Smooth muscle cell (in vitro differentiated cells): ENCODE results near the gene KRT26. TPM values are rescaled to one million over a fixed set of nuclear protein-coding genes. Genes with fewer than 3 reads are reported as not detected.

Experiments
- DNase-seq: peaks from one replicate; lab custom pipeline; 2025; ENCODE audit not compliant: unreplicated experiment; lab: John Stamatoyannopoulos, UW
- H2AFZ ChIP-seq: fragments of 200-600 bp; sonication (generic); 2 replicates; pipeline ENCODE4 v1.6.0; 2016; ENCODE audit warnings: antibody characterized with exemption, low read depth, mild to moderate bottlenecking
- H3F3A ChIP-seq: fragments of 200-600 bp; sonication (generic); 2 replicates; pipeline ENCODE4 v1.6.0; 2017; ENCODE audit warnings: antibody characterized with exemption, low read depth
- H3K27ac ChIP-seq: fragments of 200-600 bp; sonication (generic); 2 replicates; pipeline ENCODE4 v1.5.1; 2016; ENCODE audit warnings: low read depth, mild to moderate bottlenecking
- H3K27me3 ChIP-seq: fragments of 200-600 bp; sonication (generic); 2 replicates; pipeline ENCODE4 v1.6.1; 2016; ENCODE audit warnings: low read depth, mild to moderate bottlenecking
- H3K36me3 ChIP-seq: fragments of 200-600 bp; sonication (generic); 2 replicates; pipeline ENCODE4 v1.5.1; 2016; ENCODE audit warnings: low read depth
- H3K4me1 ChIP-seq: fragments of 200-600 bp; sonication (generic); 2 replicates; pipeline ENCODE4 v1.5.1; 2016; ENCODE audit warnings: low read depth
- H3K4me2 ChIP-seq: fragments of 200-600 bp; sonication (generic); 2 replicates; pipeline ENCODE4 v1.6.0; 2016; ENCODE audit warnings: mild to moderate bottlenecking
- H3K4me3 ChIP-seq: fragments of 200-600 bp; sonication (generic); 2 replicates; pipeline ENCODE4 v1.5.1; 2016; ENCODE audit warnings: mild to moderate bottlenecking
- H3K79me2 ChIP-seq: fragments of 200-600 bp; sonication (generic); 2 replicates; pipeline ENCODE4 v1.6.0; 2016; ENCODE audit warnings: low read depth, mild to moderate bottlenecking
- H3K9ac ChIP-seq: fragments of 200-600 bp; sonication (generic); 2 replicates; pipeline ENCODE4 v1.6.0; 2016; ENCODE audit warnings: low read depth
- H3K9me3 ChIP-seq: fragments of 200-600 bp; sonication (generic); replicated peaks from 2 replicates; pipeline ENCODE4 v1.5.1; 2016; ENCODE audit warnings: low read depth
- H4K20me1 ChIP-seq: fragments of 200-600 bp; sonication (generic); 2 replicates; pipeline ENCODE4 v1.6.0; 2016; ENCODE audit warnings: low read depth
- CTCF ChIP-seq: fragments of 200-600 bp; sonication (generic); IDR thresholded peaks from 2 replicates; pipeline ENCODE4 v1.5.1; 2017; ENCODE audit warnings: borderline replicate concordance, mild to moderate bottlenecking, antibody characterized with exemption; ENCODE audit not compliant: insufficient read depth, poor library complexity, severe bottlenecking
- WGBS: methylation state at CpG from one replicate; pipeline ENCODE4 v1.1.7; 2016; ENCODE audit warnings: low lambda C conversion rate; 5-methylcytosine and 5-hydroxymethylcytosine counted together
- polyA plus RNA-seq: library from polyadenylated mRNA; unstranded; fragments of >200 nt; fragmentation: Nextera tagmentation; extraction: Ambion mirVana; gene quantifications from 2 replicates; pipeline ENCODE4 v1.2.1, GENCODE V29; 2016
- total RNA-seq: library from RNA; depleted of rRNA; stranded (reverse); fragments of >200 nt; gene quantifications from 2 replicates; pipeline ENCODE4 v1.2.3, GENCODE V29; 2014

Gene KRT26
- total and polyA plus RNA-seq, 2 experiments from 2014 or later = not detected

GRCh38 chr17:40735016-40735415 lies 37.0 kb downstream of the KRT26 start:
- no peak for TF ChIP-seq CTCF
- H3K4me1 ChIP-seq = no peaks in the 10 kb centered on the region
- WGBS = 79% methylated on average over 1 of the region's 1 CpG

GRCh38 chr17:40734018-40734417 lies 38.0 kb downstream of the KRT26 start:
- Histone ChIP-seq H3K27me3 (peaks cover 44% of the 10 kb centered on the region), H3K4me1 (no peaks in the 10 kb centered on the region), H3K79me2 (no peaks in the 10 kb centered on the region), H2AFZ (no peak overlapping the region), H3K4me3 (no peak overlapping the region), H3K9ac (no peak overlapping the region), H3K9me3 (no peaks in the 10 kb centered on the region), H3K4me2 (no peak overlapping the region), H3K27ac (no peak overlapping the region), H3K36me3 (no peaks in the 10 kb centered on the region), H4K20me1 (no peaks in the 10 kb centered on the region), H3F3A (no peaks in the 10 kb centered on the region)
- DNase-seq = no peak
- 86% methylated on average over 6 of the region's 6 CpGs for WGBS
- TF ChIP-seq CTCF = no peak

More at GRCh38 chr17:40735016-40735415, 37.0 kb downstream of the KRT26 start:
- DNase-seq = no peak
- H3K27ac ChIP-seq = no peak overlapping the region
- H3K9ac ChIP-seq = no peak overlapping the region
- H3K9me3 ChIP-seq = no peaks in the 10 kb centered on the region
- H3K79me2 ChIP-seq = no peaks in the 10 kb centered on the region
- no peaks in the 10 kb centered on the region for H3F3A ChIP-seq
- H3K27me3 ChIP-seq = peaks cover 50% of the 10 kb centered on the region
- no peak overlapping the region for H3K4me2 ChIP-seq
- no peak overlapping the region for H3K4me3 ChIP-seq
- H3K36me3 ChIP-seq = no peaks in the 10 kb centered on the region
- no peaks in the 10 kb centered on the region for H4K20me1 ChIP-seq
- H2AFZ ChIP-seq = no peak overlapping the region

- no peak overlapping the region for H3K9ac ChIP-seq
- no peak overlapping the region for H3K4me2 ChIP-seq
- WGBS = 76% methylated on average over 1 of the region's 1 CpG
- H3K4me3 ChIP-seq = no peak overlapping the region
- H3K4me1 ChIP-seq = no peaks in the 10 kb centered on the region
- no peak for DNase-seq
- no peaks in the 10 kb centered on the region for H3K36me3 ChIP-seq
- H3F3A ChIP-seq = no peaks in the 10 kb centered on the region
- H3K27me3 ChIP-seq = peaks cover 28% of the 10 kb centered on the region
- no peaks in the 10 kb centered on the region for H4K20me1 ChIP-seq
- no peak overlapping the region for H2AFZ ChIP-seq
- no peak overlapping the region for H3K27ac ChIP-seq
- no peaks in the 10 kb centered on the region for H3K79me2 ChIP-seq
- H3K9me3 ChIP-seq = no peaks in the 10 kb centered on the region
- TF ChIP-seq CTCF = no peak
These were observed 41.0 kb downstream of the KRT26 start for GRCh38 chr17:40730970-40731369.

GRCh38 chr17:40727447-40728231 lies 44.4 kb downstream of the KRT26 start:
- Histone ChIP-seq H2AFZ (no peak overlapping the region), H4K20me1 (no peaks in the 10 kb centered on the region), H3K36me3 (no peaks in the 10 kb centered on the region), H3K79me2 (no peaks in the 10 kb centered on the region), H3F3A (no peaks in the 10 kb centered on the region), H3K9ac (no peak overlapping the region), H3K4me2 (no peak overlapping the region), H3K4me1 (no peaks in the 10 kb centered on the region), H3K4me3 (no peak overlapping the region), H3K27ac (no peak overlapping the region), H3K27me3 (peaks cover 32% of the 10 kb centered on the region), H3K9me3 (no peaks in the 10 kb centered on the region)
- DNase-seq = no peak
- TF ChIP-seq CTCF = no peak
- 76% methylated on average over 8 of the region's 8 CpGs for WGBS
